Prostate gland (tissue), 2 donors: ENCODE results near the gene LYVE1. TPM values are rescaled to one million over a fixed set of nuclear protein-coding genes. Genes with fewer than 3 reads are reported as not detected.

ENCODE experiments used
- DNase-seq: peaks from one replicate; pipeline ENCODE4 v3.0.0-alpha.2; 2019; ENCODE audit warnings: low spot score
- H3K27ac ChIP-seq, 2 donors: fragments of 200-600 bp; sonication (generic); 2 replicates each; pipeline ENCODE4 v1.5.1; 2017 to 2019
- H3K27me3 ChIP-seq: fragments of 200-600 bp; sonication (generic); replicated peaks from 2 replicates; pipeline ENCODE4 v1.5.1; 2019; ENCODE audit not compliant: insufficient read depth
- H3K36me3 ChIP-seq, 2 donors: fragments of 200-600 bp; sonication (generic); 1 replicate in 1 of 2; 2 replicates in 1 of 2; pipeline versions ENCODE4 v1.5.1 to v1.8.1; 2017 to 2019
- H3K4me1 ChIP-seq: fragments of 200-600 bp; sonication (generic); replicated peaks from 2 replicates; pipeline ENCODE4 v1.5.1; 2019
- H3K4me3 ChIP-seq, 2 donors: fragments of 200-600 bp; sonication (generic); 2 replicates each; pipeline ENCODE4 v1.5.1; 2017 to 2019
- H3K9me3 ChIP-seq: fragments of 200-600 bp; sonication (generic); 2 replicates; pipeline ENCODE4 v1.5.1; 2017
- POLR2A ChIP-seq: fragments of 450-650 bp; IDR thresholded peaks from one replicate; pipeline ENCODE4 v1.6.1; 2016; ENCODE audit warnings: antibody characterized with exemption, mild to moderate bottlenecking
- POLR2AphosphoS5 ChIP-seq: sonication (generic); formaldehyde crosslinking; IDR thresholded peaks from one replicate; pipeline ENCODE4 v1.6.1; 2017; ENCODE audit warnings: antibody characterized with exemption
- WGBS: methylation state at CpG from one replicate; pipeline ENCODE4 v1.1.5; 2018; 5-methylcytosine and 5-hydroxymethylcytosine counted together
- intact Hi-C: fragments of 100-400 bp; cut with DNase I; formaldehyde crosslinking; loops from one replicate; pipeline ENCODE4 v1.14.2; 2022
- total RNA-seq, 2 donors: library from RNA; depleted of rRNA; stranded (reverse); fragments of >200 nt; gene quantifications; one replicate each; pipeline ENCODE4 v1.1.0, GENCODE V29; 2016
- TF ChIP-seq, protein P1 (sequence below), 4 experiments: fragments of 200-600 bp in 2 of 4; fragments of 450-650 bp in 2 of 4; sonication (generic) in 2 of 4; IDR thresholded peaks; 1 replicate in 3 of 4; 2 replicates in 1 of 4; pipeline ENCODE4 v1.5.1; 2016 to 2019; ENCODE audit warnings: antibody characterized with exemption in 4 of 4, mild to moderate bottlenecking in 2 of 4, moderate library complexity in 2 of 4

Gene LYVE1
- total RNA-seq, 2 donors from 2014 or later: 2.5 to 9.8 TPM

DNA sequence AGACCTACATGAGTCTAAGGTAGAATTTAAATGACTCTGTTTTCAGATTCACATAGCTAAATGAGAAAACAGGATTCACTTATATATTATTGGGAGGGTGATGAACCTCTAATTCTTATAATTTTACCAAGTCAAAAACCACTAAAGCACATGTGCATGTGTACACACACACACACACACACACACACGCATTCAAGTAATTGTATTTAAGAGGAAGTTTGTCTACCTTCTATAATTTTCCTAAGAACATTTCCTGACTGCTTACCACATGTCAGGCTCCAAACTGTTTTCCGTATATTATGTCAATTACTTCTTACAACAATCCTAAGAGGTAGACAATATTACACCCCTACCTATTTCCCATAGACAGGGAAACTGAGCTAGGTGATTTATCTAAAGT, 34.1 kb downstream of the LYVE1 start:
- intact Hi-C loops: no loop called here
- no peak overlapping the region for H3K27ac ChIP-seq
- no peaks in the 10 kb centered on the region for H3K4me1 ChIP-seq
- TF ChIP-seq, protein P1, sequence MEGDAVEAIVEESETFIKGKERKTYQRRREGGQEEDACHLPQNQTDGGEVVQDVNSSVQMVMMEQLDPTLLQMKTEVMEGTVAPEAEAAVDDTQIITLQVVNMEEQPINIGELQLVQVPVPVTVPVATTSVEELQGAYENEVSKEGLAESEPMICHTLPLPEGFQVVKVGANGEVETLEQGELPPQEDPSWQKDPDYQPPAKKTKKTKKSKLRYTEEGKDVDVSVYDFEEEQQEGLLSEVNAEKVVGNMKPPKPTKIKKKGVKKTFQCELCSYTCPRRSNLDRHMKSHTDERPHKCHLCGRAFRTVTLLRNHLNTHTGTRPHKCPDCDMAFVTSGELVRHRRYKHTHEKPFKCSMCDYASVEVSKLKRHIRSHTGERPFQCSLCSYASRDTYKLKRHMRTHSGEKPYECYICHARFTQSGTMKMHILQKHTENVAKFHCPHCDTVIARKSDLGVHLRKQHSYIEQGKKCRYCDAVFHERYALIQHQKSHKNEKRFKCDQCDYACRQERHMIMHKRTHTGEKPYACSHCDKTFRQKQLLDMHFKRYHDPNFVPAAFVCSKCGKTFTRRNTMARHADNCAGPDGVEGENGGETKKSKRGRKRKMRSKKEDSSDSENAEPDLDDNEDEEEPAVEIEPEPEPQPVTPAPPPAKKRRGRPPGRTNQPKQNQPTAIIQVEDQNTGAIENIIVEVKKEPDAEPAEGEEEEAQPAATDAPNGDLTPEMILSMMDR (IDR thresholded peaks at IDR 0.05): no peak
- TF ChIP-seq POLR2AphosphoS5 (no peak), POLR2A (no peak)
- WGBS: 75% methylated on average over 2 of the region's 2 CpGs
- DNase-seq: no peak
- no peaks in the 10 kb centered on the region for H3K9me3 ChIP-seq
- no peak overlapping the region for H3K4me3 ChIP-seq
- H3K27me3 ChIP-seq: no peaks in the 10 kb centered on the region
- no peaks in the 10 kb centered on the region for H3K36me3 ChIP-seq

DNA sequence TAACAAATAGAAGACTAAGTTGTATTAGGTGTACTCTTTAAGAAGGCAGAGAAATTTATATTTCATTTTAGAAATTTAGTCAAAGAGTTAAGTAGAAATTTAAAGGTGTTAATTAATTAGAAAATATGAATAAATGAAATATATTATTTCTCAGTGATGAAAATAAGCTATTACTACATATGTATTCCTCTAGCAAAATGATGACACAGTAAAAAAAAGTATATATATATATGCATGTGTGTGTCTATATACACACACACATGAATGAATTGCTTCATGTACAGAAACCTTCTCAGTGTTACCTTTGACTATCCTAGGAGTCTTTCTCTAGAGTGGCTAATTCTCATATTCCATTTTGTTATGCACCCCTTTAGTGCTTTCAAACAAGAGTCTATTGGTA, 35.1 kb downstream of the LYVE1 start:
- Histone ChIP-seq H3K4me3 (no peak overlapping the region), H3K9me3 (no peaks in the 10 kb centered on the region), H3K27ac (no peak overlapping the region), H3K4me1 (no peaks in the 10 kb centered on the region), H3K36me3 (no peaks in the 10 kb centered on the region), H3K27me3 (no peaks in the 10 kb centered on the region)
- no peak for DNase-seq
- intact Hi-C loops: no loop called here
- TF ChIP-seq POLR2A (no peak), POLR2AphosphoS5 (no peak)
- TF ChIP-seq, protein P1 (IDR thresholded peaks at IDR 0.05): no peak

DNA sequence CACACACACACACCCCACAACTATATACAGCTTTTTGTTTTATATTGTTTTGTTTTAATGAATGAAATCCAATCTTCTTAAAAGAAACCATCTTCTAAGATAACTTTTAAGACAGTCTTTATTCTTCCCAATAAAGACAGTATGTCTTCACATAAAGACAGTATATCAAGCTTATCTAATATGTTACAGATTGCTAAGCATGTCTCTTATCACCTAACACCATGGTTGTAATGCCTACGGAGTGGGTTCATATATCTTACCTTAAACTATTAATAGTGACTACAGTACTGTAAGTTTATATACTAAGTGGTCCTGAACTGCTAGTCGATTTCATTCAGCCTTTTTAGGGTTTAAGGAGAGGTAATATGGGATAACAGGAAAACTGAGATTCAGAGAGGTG, 35.9 kb downstream of the LYVE1 start:
- Histone ChIP-seq H3K4me1 (no peaks in the 10 kb centered on the region), H3K27ac (no peak overlapping the region), H3K4me3 (no peak overlapping the region), H3K27me3 (no peaks in the 10 kb centered on the region), H3K36me3 (no peaks in the 10 kb centered on the region), H3K9me3 (no peaks in the 10 kb centered on the region)
- intact Hi-C loops: no loop called here
- no peak for DNase-seq
- TF ChIP-seq POLR2AphosphoS5: no peak
- no peak for TF ChIP-seq POLR2A
- TF ChIP-seq, protein P1 (IDR thresholded peaks at IDR 0.05): no peak
- 83% methylated on average over 2 of the region's 2 CpGs for WGBS

DNA sequence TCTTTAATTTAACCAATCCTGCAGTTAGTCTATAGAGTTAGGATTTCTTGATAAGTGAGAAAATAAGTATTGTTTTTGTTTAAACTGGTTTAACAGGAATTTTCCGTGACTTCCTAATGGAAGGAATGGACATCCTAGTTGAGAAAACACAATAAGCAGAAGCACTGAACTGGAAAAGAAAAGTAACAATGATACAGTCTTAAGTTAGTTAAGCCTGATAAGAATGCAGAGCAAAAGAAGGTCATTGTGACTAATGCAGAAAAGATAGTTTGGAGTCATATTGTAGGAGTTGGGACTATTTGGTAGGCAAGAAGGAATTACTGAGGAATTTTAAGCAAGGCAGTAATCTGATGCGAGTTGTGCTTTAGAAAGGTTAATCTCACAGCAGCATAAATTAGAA, 39.2 kb downstream of the LYVE1 start:
- no peak for TF ChIP-seq POLR2AphosphoS5
- TF ChIP-seq, protein P1 (IDR thresholded peaks at IDR 0.05): no peak
- TF ChIP-seq POLR2A: no peak
- H3K4me1 ChIP-seq: peaks cover 4% of the 10 kb centered on the region
- intact Hi-C loops: no loop called here
- WGBS: 72% methylated on average over 2 of the region's 2 CpGs
- H3K9me3 ChIP-seq: no peaks in the 10 kb centered on the region
- no peaks in the 10 kb centered on the region for H3K36me3 ChIP-seq
- DNase-seq: no peak
- H3K4me3 ChIP-seq: no peak overlapping the region
- no peaks in the 10 kb centered on the region for H3K27me3 ChIP-seq
- H3K27ac ChIP-seq: no peak overlapping the region

DNA sequence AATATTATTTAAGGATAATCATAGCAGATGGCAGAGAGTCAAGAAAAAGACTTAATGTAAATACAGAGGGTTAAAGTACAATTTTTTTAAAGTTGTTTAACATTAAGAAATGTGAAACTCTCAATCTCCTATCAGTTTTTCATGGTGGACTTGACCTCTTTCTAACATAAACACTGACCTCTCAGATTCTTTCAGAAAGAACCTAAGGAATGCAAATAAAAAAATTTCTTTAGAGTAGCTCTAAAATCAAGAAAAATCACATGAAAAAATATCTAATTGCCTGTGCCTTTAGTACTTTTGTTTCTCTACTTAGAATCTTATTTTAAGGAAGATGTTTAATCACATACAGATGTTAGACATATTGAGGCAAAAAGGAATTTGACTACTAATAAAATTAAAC, 40.3 kb downstream of the LYVE1 start:
- Histone ChIP-seq H3K27me3 (no peaks in the 10 kb centered on the region), H3K9me3 (no peaks in the 10 kb centered on the region), H3K4me3 (no peak overlapping the region), H3K4me1 (peaks cover 8% of the 10 kb centered on the region), H3K27ac (no peak overlapping the region), H3K36me3 (no peaks in the 10 kb centered on the region)
- no peak for TF ChIP-seq POLR2AphosphoS5
- TF ChIP-seq, protein P1 (IDR thresholded peaks at IDR 0.05): no peak
- no peak for TF ChIP-seq POLR2A
- no peak for DNase-seq
- intact Hi-C loops: no loop called here
